Measurements from ENCODE around the gene FAM161A.

Gene FAM161A

DNA sequence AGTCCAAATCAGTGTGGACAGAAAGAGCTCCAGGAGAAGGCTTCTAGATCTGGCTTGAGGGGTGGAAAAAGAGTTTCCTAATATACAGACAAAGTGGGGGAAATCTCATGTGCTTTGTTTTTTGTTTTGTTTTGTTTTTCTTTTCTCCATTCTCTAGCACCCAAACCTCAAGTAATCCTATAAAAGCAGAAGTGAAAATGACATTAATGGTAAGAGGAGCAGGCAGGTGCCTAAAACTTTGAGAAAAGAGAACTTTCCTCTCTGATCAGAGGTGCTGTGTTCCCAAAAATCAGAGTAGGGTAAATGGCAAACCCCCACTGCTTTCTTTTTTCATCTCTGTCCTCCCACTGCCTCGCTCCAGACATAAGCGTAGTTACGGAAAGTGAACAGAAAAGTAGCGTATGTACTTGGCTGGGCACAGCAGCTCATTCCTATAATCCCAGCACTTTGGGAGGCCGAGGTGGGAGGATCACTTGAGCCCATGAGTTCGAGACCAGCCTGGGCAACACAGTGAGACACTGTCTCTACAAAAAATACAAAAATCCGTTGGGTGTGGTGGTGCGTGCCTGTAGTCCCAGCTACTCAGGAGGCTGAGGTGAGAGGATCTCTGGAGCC, 77.8 kb downstream of the FAM161A start:
- no peak for DNase-seq

Data from hematopoietic multipotent progenitor cell treated with erythropoietin and hydrocortisone succinate and interleukin-3 and kit ligand, for 6 days (in vitro differentiated cells).